HL-60/S4 treated with retinoic acid at 250 ng/mL for 4 days and 3 days (cell line): ENCODE results near the gene GALNT1.
"Not testable (repeated sequence)": the region's sequence is repeated elsewhere in the genome, so short reads cannot be mapped to it uniquely, and the experiment has no call there.

ENCODE experiments used
- in situ Hi-C: fragments of 300-500 bp; cut with MboI; formaldehyde crosslinking; loops from 2 replicates; pipeline ENCODE4 v1.7.0; 2022; ENCODE audit warnings: low sequenced_read_pairs

Gene GALNT1

GRCh38 chr18:35581546-35581897 lies at the start of gene GALNT1:
GALNT1 (plus strand) TSS chr18:35581740; CDS start chr18:35654663, 72,923 bp downstream.
- in situ Hi-C loops, result no loop called here

- in situ Hi-C loops, result no loop called here
These were observed 47.6 kb upstream of the GALNT1 start for GRCh38 chr18:35533916-35534405.

GRCh38 chr18:35535297-35535696 lies 46.2 kb upstream of the GALNT1 start:
- in situ Hi-C loops, result no loop called here

GRCh38 chr18:35542356-35542755 lies 39.2 kb upstream of the GALNT1 start:
- in situ Hi-C loops, result no loop called here

GRCh38 chr18:35547008-35547605 lies 34.4 kb upstream of the GALNT1 start:
- in situ Hi-C loops, result no loop called here

GRCh38 chr18:35549564-35549963 lies 32.0 kb upstream of the GALNT1 start:
- in situ Hi-C loops, result no loop called here

- in situ Hi-C loops, result no loop called here
These were observed 28.2 kb upstream of the GALNT1 start for GRCh38 chr18:35553300-35553699.

- in situ Hi-C loops, result not testable (repeated sequence)
These were observed 26.0 kb upstream of the GALNT1 start for GRCh38 chr18:35555538-35555937.

- in situ Hi-C loops, result no loop called here
These were observed 21.7 kb upstream of the GALNT1 start for GRCh38 chr18:35559867-35560266.

GRCh38 chr18:35564795-35565453 lies 16.6 kb upstream of the GALNT1 start:
- in situ Hi-C loops, result no loop called here

- in situ Hi-C loops, result no loop called here
These were observed 15.5 kb upstream of the GALNT1 start for GRCh38 chr18:35566019-35566418.

GRCh38 chr18:35570182-35570581 lies 11.4 kb upstream of the GALNT1 start:
- in situ Hi-C loops, result no loop called here

- in situ Hi-C loops, result no loop called here
These were observed 10.4 kb upstream of the GALNT1 start for GRCh38 chr18:35571138-35571537.

- in situ Hi-C loops, result no loop called here
These were observed 8.9 kb upstream of the GALNT1 start for GRCh38 chr18:35572644-35573043.

- in situ Hi-C loops, result no loop called here
These were observed 8.0 kb upstream of the GALNT1 start for GRCh38 chr18:35573531-35573930.

GRCh38 chr18:35576240-35576845 lies 5.2 kb upstream of the GALNT1 start:
- in situ Hi-C loops, result not testable (repeated sequence)

- in situ Hi-C loops, result no loop called here
These were observed 4.3 kb upstream of the GALNT1 start for GRCh38 chr18:35577045-35577848.

GRCh38 chr18:35578481-35578880 lies 3.1 kb upstream of the GALNT1 start:
- in situ Hi-C loops, result no loop called here

GRCh38 chr18:35578936-35579335 lies 2.6 kb upstream of the GALNT1 start:
- in situ Hi-C loops, result no loop called here

GRCh38 chr18:35580701-35581539 lies 620 bp upstream of the GALNT1 start:
- in situ Hi-C loops, result no loop called here
